Stimulated activated CD8-positive, alpha-beta memory T cell treated with anti-CD3 and anti-CD28 coated beads, Interleukin-2, amount 100 ng/mL, for 48 hours (primary cell): ENCODE results near the gene PEAR1.

Source experiments
- DNase-seq, 2 donors: peaks; one replicate each; pipeline ENCODE4 v3.0.0-alpha.2; 2020; ENCODE audit warnings: low read depth in 2 of 2

PEAR1 gene

DNA sequence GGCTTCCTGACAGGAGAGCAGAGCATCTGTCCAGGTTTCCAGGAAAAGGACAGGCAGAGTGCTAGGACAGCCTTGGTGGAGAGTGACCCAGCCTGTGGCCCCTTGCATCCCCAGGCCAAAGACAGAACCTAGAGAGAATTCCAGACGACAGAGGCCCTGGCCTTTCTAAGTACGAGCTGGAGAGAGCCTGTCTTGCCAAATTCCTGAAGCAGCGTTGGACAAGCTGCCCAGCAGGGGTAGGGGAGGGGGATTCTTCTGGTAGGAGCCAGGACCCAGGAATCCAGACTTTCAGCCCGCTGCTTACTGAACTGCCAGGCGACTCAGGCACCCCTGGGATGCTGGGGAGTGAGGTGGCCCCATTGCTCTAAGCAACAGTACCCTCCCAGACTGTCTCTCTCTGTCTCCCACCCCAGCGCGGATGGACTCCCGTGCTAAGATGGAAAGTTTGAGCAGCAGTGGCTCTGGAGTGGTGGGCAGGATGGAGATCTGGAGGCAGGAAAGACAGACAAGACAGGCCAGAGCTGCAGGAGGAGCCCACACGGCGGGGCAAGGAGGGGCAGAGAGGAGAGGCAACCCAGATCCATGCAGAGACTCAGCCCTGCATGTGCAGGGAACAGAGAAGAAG lies 8.8 kb upstream of the PEAR1 start:
- no peak for DNase-seq

DNA sequence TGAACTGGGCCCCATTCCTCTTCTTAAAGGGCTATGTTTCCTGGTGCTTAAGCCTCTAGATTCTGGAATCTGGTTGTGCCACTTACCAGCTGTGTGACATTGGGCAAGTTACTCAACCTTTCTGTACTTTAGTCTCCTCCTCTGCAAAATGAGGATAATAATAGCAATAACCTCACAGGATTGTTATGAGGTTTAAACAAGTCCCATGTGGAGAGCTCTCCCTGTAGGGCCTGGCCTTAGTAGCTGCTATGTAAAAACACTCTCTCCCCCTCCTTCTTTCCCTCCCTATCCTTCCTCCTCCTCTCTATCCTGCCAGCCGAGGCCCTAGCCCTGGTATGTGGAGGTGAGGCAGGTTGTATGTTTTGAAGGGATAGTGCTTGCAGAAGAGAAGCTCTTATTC lies 8.2 kb upstream of the PEAR1 start:
- DNase-seq = no peak

DNA sequence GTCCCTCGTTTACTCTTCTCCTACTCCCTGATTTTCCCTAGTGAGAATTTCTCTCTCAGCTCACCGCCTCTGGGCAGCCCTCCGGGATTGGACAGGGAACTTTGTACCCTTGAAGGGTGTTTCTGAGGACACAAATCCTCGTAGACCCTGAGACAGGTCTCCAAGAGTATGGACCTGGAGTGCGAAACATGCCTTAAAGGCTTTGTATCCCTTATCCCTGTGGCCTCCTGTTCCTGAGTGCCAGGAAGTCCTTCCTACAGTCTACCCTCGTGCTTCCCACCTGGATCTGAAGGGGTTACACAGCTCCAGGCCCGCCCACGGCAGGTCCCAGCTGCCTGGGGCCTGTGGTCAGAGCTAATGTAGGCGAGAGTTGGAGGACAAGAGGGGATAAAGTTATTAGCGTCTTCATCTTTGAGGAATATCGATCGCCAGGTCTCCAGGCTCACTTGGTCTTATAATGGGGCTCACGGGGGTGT lies 7.6 kb upstream of the PEAR1 start:
- DNase-seq = no peak

DNA sequence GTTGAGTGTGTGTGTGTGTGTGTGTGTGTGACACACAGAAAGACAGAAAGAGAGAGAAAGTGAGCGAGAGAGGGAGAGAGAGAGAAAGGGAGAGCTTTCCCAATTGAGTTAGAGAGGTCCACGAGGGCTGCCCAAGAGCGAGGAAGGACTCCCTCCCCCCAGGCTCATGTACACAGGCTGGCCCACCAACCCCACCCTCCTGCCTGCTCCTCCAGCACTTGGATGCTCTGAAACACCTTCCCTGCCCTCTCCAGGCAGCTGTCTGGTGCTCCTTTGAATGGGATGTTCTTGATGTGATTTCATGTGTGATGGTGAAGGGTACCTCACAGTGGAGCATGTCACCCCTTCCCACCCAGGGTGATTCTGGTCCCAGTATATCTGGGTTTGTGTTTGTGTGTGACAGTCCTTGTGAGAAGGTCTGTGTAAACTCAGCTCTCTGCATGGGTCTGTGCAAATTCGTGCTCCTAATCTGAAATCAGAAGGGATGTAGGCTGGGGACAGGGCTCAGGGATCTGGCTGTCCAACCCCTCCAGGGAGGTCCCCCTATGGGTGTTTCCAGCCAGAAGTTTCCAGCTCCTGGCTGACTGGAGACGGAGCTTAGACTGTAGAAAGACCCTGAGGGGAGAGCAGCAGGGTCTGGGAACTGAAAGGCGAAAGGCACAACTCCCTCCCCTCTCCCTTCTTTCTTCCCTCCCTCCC lies 6.8 kb upstream of the PEAR1 start:
- no peak for DNase-seq

DNA sequence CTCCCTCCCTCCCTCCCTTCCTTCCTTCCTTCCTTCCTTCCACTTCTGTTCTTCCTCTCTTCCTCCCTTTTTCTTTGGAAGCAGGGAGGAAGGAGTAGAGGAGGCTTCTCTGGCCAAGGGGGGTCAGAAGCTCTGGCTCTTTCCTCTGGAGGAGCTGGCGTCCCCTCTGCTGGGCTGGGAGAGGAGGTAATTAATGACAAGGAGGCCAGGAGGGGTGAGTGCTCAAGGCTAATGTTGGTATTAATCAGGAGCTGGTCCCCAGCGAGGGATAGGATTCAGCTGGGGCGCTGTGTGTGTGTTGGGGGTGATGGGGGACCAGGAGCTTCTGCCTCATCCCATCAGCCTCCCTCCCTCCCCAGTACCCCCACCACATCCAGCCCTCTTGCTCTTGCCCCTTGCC lies 6.2 kb upstream of the PEAR1 start:
- no peak for DNase-seq

DNA sequence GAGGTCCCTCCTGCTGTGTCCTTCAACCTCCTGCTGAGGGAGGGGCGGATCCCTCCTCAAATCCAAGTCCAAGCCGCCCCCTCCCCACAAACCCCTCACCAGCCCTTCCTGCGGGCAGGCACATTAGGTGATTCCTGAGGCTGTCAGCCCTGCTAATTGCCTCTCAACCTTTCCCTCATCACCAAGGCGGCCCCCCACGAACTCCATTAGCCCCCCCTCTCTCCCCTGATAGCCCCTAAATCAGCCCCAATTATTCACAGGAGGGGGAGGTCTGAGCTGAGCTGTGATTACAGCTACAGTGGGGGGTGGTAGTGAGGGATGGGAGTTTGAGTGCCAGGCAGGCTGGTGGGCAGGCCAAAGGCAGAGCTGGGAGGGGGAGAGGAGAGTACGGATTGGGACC lies 5.8 kb upstream of the PEAR1 start:
- no peak for DNase-seq

DNA sequence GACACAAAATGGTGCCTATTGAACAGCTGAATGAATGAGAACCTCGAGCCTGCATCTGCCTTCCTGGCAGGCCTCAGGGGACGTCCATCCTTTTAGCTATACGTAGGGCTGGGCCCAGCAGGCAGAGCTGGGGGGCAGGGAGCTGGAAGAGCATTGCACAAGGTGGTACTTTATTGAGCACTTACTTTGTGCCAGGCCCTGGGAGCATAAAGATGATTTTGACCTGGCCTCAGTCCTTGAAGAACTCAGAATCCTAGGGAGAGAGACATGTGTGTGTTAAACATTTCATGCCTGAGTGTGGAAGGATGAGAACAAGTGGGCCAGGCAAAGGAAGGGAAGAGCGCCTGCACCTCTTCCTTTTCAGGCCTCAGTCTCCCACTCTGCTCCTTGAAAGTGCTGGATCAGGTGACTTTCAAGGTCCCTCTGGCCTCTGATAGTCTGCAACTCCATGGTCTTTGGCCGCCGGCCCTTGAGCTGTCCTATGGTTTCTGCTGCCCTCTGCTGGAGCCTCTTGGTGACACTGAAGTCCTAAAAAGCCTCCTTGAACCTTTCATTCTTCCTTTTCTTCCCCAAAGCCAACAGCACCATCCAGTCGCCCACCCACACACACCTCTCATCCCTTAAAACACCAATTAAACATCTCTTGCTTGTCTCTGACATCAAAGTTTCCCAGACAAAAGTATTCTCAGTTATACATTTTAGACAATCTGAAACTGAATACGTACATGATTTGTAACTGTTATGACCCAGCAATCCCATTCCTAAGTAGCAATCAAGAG lies 3.5 kb upstream of the PEAR1 start:
- DNase-seq = peak; percentile 39 to 54

DNA sequence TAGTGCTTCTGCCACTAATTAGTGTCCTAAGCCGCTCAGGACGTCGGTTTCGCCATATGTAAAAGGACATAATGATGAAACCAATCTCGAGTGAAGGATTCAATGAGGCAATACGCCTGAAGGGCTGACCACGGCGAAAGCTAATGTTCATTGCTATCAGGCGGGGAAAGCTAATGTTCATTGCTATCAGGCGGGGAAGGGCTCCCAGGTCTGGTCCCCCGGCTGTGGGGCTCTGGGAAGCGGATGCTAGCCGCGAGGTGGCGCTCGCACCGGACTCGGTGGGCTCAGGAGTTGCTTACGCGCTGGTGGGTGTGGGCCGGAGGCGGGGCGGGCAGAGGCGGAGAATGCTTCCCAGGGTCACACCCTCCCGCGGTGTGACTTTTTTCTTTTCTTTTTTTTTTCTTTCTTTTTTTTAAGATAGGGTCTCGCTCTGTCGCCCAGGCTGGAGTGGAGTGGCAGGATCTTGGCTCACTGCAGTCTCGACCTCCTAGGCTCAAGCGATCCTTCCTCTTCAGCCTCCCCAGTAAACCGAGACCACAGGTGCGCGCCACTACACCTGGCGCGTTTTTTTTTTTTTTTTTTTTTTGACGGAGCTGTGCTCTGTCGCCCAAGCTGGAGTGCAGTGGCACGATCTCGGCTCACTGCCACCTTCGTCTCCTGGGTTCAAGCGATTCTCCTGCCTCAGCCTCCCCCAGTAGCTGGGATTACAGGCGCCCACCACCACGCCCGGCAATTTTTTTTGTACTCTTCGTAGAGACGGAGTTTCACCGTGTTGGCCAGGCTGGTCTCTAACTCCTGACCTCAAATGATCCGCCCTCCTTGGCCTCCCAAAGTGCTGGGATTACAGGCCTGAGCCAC lies 1.1 kb upstream of the PEAR1 start:
- peak; percentile 90 to 91 for DNase-seq

DNA sequence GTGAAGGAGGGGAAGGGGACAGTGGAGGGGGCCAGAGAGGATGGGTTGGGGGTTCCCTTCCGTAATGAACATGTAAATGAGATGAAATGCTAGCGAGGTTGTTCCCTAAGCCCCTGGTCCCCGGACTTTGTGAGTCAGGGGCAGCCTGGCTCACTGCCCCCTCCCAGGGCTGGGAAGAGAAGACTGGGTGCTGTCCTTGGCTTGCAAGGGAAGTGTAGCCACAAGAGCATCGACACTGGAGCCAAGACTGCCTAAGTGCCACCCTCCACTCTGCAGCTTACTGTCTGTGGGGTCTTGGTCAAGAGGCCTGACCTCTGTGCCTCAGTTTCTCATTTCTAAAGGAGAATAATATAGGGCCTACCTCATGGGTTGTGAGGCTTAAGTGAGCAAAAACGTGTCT lies 483 bp downstream of the PEAR1 start:
- no peak for DNase-seq

DNA sequence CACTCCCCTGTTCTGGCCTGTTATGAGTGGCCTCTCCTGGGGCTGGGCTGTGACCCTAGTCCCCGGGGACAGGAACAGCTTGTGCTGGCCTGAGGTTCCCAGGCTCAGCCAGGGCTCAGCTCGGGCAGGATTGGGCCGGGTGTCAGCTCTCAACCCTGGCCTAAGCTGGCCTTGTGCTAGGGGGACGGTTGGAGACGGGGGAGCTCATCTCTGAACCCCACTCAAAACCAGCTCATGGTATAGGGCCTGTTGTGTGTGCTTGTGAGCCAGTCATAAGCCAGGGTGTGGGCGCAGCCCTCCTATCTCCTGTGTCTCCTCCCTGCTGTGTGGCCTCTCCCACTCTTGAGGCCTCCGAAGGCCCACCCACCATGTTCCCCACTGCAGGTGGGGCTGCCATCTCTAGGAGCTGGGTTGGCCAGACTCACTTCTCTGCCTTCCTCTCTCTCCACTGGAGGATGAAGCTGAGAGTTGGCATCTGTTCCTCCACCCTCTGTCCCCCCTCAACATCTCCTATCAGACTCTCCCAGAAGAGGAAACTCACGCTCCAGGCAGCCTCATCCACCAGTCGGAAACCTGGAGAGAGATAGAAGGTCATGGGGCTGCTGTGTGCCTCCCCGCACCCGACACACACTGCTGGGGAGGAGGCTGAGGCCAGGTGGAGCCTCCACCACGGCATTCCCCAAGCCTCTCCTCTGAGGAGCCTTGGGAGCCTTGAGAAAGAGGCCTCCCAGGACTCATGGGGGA lies 1.4 kb downstream of the PEAR1 start:
- no peak for DNase-seq

DNA sequence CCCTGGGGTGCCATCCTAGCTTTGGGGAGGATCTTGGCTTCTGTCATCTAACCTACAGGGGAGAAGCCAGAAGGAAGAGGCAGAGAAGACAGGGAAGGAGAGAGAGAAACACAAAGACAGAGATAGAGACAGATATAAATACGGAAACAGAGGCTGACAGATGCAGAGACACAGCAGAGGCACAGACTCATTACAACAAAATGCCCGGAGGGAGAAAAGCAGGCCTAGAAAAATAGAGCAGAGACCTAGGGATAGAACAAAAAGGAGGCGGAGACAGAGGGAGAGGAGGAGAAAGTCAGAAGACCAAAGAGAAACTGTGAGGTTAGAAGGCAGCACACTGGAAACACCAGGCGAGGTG lies 1.9 kb downstream of the PEAR1 start:
- DNase-seq = no peak

DNA sequence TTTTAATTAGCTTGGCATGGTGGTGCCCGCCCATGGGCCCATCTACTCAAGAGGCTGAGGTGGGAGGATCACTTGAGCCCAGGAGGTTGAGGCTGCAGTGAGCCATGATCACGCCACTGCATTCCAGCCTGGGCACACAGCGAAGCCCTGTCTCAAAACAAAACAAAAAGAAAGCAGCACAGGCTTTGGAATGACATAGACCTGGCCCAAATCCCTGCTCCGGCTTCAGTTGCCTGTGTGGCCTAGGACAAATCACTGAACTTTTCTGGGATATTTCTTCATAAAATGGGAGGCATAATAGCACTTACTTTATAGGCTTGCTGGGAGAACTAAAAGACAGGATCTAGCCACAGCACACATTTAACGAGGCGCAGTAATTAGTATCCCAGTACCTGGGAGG lies 2.4 kb downstream of the PEAR1 start:
- no peak for DNase-seq

DNA sequence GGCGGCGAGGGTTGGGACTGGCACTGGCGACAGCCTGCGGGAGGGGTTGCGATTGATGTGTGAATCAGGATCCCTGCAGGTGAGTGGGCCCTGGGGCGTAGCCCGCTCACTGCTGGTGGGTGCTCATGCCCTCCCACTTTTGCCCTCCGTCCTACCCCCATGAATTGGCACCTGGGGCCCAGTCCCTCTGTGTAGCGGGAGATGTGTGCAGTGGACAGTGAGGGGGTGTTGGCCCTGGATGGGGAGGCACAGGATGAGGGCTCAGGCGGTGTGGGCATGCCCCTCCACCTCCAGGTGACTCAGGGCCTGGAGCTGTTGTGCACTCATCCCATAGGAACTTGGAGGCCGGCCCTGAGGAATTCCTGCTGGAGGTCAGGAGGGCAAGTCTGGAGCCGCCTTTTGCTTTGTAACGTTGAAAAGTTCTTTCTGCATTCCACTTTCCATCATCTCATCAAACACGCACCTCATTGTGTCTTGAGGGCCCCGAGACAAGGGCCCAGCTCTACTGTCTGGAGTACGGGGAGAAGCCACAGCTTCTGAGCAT lies 3.0 kb downstream of the PEAR1 start:
- DNase-seq = no peak

DNA sequence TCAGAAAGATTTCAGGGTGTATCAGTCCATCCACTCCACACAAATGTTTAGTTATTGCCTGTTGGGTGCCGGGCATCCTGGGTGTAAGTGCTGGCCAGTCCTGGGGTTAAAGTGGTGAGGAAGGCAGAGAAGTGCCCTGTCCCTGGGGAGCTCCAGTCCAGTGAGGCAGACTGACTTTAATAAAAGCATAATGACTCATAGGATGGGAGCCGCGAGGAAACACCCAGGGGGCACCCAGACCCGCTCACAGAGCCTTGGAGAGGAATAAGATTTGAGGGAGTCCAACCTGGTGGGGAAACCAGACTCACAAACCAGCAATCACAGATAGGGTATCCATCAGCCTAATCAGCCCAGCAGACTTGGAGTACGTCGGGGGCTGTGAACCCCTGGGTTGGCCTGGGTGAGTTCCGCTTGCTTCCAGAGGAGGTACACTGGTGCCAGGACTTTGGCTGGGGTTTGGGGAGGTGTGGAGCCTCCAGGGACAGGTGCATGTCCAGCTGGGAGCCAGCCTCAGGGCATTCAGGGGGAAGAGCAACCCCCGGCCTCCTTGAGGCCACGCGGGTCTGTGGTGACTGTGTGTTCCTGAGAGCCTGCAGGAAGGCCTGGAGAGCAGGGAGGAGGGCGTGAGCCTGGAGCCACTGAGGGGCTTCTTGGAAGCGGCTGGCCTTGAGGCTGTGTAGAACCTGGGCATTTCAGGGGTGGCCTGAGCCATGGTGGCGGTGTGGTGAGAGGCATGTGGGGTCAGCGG lies 3.7 kb downstream of the PEAR1 start:
- no peak for DNase-seq

DNA sequence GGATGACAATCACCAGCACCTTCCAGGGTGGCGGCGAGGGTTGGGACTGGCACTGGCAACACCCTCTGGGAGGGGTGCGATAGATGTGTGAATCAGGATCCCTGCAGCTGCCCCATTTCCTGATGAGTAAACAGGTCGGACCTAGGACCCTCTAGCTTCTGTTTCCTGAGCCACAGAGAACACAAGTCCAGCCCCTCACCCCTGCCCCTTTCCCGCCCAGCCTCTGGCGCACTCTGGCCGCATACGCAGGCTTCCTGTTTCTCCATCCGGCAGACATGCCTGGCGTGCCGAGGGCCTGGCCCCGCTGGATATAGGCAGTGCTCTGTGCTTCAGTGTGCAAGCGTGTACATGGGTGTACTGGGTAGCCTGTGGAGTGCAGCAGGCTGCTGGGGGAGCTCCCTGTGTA lies 4.6 kb downstream of the PEAR1 start:
- no peak for DNase-seq

DNA sequence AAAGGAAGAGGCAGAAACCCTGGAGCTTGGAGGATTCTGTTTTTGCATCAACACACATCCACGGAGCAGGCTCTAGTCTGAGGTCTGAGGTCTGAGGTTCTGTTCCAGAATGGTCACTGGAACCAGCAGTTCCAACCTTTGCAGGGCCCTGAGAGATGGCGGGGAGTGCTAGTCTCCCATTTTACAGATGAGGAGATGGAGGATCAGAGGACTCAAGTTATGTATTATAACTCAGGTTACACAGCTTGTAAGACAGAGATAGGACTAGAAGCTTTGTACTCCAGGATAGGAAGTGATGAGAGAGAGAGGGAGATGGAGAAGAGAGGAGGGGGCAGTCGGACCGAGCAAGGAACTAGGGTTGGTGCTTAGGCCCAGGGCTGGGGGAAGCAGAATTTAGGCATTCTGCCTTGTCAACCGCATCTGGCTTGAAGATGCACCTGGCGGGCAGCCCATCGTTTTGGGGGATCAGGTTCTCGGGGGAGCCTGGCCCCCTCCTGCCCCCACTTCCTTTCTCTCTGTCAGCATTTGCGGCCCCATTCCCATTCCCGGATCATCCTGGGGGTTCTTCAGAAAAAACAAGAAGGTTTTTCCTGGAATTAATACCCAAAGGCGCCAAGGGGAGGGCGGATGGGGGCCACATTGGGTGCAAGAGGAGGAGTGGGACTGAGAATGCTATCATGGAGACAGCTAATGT lies 5.6 kb downstream of the PEAR1 start:
- DNase-seq = no peak

DNA sequence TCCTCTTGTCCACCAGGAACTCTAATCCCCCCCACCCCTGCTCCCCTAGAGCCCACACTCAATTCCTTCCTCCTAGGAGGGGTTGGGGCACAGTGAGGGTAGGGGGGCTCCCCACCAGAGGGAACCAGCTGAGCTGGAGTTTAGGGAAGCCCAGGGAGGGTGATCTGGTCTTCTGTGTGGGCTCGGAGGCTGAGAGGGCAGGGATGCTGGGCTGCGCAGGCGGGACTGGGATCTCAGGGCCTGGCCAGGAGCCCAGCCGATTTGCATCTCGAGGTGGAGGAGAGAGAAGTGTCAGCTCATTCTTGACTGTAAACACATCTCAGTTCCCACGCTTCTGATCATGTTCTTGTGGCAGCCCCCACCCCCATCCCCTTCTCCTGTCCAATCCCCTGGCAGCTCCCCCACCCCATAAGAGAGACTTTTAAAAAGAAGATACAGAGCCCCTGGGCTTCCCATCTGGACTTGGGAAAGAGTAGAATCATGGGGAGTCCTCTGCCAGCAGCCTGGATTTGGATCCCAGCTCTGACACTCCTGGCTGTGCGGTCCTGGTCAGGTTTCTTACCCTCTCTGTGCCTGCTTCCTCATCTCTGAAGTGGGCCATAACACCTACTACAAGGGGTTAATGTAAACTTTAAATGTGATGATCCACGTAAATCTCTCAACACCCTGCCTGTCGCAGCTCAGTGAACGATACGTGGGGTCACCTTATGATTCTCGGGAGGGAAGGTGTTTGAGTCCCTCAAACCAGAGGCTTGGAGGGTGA lies 6.6 kb downstream of the PEAR1 start:
- DNase-seq = no peak

DNA sequence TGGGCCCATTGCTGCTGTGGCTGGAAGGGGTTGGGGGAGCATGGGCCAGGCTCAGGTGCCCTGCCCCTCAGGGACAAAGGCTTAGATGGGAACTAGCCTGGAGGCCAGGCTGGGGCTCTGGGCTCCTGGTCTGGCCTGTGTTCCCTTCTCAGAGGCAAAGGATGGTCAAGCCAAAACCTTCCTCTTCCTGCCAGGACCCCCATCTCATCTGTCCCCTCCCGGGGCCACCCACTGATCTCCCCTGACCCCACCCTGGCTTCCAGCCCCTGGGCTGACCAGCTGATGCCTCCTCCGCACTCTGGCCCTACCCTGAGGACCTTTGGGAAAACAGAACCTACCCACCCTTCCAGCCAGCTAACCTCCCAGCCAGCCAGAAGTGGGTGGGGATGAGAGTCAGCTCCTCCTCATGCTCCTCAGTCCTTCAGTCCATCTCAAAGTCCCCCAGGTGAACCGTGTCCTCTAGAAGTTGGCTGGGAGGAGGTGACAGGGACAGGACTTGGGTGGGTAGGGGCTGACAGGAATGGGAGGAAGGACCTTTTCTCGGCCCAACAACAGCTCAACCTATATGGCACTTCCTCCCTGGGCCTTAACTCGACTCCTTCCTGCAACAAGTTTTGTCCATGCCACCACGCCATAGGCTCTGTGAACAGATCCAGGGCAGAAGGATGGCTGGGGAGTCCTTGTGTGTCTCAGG lies 7.5 kb downstream of the PEAR1 start:
- no peak for DNase-seq

DNA sequence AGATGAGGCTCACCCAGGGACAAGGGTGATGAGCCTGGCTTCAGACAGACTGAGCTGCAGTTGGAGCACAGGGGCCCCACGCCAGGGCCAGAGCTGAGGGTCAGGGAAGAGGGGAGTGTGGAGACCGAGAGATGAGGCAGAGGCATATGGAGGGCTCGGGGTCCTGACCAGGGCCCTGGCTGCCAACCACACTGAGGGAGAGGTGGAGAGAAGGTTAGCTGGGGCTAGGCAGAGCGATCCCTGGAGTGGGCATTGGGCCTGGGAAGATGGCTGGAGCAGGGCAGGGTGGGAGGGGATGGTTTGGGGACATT lies 8.0 kb downstream of the PEAR1 start:
- no peak for DNase-seq
